GM19238 (cell line): ENCODE measurements around the gene ZCCHC24.

Source experiments
- DNase-seq: peaks from one replicate; pipeline ENCODE4 v3.0.0; 2011; ENCODE audit warnings: low spot score; ENCODE audit not compliant: insufficient read length

The ZCCHC24 gene

DNA sequence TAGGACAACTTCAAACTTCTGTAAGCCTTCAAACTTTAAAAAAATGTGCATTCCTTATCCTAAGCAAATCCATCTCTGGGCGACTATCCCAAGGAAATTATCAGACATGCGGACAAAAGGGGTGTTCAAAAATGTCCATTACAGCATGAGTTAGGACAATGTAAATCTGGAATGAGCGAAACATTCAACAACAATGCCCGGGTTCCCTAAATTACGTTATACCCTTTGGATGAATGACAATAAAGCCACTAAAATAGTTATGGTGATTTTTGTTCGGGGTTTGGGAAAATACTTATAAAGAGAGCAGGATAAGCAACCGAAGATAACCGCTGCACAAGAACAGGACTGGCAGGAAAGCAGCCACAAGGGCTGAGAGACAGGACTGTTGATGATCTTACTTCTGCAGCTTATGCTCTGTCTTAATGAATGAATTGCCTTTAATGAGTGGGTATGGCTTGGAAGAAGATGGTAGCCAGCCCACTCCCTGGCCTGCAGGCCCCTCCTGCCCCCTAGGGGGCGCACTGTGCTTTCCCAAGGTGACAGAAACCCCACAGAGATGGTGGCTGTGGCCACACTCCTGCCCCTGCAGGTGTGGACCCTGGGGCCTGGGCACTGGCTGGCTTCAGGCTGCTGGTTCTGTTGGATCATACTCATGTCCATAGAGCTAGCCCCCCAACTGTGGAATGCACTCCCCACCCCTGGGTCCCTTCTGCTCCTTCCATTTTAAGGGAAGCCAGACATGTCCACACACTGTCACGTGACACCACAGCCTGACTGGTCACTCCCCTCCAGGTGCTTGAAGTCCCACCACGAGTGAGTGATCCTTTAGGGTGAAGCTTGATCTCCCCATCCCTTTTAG is 45.0 kb downstream of the ZCCHC24 start:
- peak; percentile 59 for DNase-seq

DNA sequence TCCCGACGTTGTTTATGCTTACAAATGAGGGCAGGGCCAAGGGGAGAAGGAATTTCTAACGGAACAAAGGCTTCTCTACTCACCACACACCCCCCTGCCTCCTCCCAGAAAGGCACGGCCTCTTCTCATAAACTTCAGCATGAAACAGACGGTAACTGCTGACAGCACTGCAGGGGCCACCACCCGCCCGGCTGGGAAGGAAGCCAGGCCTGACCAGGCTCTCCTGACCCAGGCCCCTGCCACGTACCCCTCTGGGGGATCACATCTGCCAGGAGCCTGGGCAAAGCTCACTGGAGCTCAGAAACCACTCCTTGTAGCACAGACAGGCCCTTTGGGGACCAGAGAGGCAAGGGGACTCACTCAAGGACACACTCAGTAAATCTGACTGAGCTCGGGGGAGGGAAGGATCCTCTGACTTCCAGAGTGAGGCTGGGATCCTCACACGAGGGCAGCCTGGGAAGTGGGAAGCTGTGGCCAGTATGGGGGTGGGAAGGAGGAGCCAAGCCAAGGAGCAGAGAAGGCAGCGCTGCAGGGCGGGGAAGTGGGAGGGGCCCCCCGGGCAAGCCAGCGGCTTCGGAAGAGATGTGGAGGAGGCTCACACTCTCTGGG is 46.1 kb downstream of the ZCCHC24 start:
- no peak for DNase-seq

DNA sequence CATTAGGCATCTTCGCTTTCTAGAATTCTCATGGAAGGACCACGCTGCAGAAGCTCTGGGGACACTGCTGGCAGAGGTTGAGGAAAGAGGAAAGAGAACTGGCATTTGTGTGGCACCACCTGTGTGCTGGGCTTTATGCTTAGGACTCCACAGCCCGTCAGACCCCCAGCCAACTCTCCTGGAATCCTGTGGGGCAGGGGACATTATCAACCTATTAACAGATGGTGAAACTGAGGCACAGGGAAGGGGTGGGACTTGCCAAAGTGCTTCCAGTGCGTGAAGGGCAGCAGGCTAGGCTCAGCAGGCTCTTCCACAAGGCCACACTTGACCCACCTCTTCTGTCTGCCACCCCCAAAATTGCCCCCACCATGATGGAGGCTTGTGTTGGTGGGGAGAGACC is 46.8 kb downstream of the ZCCHC24 start:
- DNase-seq, result no peak

DNA sequence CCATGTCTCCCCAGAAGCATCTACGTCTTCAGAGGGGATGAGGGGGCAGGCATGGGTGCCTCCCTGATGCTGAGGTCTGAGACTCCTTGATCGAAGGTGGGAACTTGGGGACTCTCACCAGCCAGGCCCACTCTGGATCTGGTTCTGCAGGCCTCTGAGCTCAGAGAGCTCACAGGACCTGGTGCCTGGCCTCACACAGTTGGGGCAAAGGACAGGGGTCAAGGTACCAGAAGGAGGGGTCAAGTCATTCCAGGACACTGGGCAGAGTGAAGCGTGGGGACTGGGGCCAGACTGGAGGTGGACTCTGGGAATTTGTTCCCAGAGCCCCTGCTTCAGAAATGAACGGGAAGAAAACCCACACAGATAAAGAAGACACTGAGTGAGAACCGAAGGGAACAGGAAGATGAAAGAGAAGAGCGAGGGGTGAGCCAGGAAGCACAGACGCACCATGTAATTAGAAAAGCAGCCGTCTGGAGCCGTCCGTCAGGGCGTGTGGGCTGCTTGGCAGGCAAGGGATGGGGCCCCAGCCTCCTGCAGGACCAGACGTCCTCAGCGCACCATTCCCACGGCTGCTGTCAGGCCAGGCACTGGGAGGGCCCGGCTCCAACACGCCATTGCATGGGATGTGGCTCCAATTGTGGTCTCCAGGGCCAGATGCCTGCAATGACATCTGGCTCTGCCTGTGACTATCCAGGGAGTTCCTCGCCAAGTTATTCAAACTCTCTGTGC is 47.7 kb downstream of the ZCCHC24 start:
- no peak for DNase-seq

DNA sequence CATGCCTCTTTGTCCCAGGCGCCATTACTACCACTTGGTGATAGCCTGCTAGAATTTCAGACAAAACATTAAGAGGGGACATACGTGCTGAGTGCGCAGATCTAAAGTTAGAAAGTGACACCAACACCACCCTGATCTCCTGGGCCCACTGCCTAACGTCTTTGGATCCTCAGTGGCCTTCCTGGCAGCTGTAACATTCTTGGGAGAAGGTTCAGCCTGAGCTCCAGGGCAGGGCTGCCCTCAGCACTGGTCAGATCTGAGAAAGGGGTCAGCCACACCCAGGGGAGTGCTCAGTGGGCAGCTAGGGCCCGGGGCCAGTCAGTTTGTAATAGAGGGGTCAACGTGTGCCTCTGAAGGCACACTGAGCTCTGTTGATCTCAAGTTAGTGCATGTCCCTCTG is 48.4 kb downstream of the ZCCHC24 start:
- no peak for DNase-seq

DNA sequence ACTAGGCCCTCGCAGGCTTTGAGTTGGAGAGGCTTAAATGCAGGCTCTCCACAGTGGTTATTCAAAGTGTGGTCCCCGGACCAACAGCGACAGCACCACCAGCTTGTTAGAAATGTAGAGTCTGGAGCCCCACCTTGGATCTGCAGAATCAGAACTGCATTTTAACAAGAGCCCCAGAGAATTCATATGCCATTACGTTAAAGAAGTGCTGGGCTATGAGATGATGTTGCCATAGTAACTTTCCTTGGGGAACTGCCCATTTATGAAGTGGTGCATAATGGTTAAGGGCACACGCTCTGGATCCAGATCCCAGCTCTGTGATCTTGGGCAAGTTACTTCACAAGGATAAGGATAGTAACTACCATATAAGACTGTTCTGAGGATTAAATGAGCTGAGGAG is 48.9 kb downstream of the ZCCHC24 start:
- DNase-seq, result no peak

DNA sequence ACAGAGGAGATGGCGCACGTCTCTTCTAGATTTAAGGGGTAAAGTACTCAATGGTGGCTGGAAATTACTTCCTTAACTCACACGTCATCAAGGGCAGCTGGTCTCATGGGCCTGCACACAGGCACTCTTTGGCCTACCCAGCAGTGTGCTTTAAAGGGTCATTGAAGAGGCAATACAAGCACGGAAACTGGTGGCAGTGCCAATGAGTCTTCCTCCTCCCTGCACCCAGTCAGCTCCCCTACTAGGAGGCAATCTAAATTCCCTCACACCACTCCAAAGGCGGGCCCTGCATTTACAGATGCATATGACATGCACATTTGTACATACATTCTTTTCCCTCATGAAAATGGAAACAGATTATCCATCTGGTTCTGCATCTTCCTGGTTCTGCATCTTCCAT is 50.8 kb downstream of the ZCCHC24 start:
- no peak for DNase-seq

DNA sequence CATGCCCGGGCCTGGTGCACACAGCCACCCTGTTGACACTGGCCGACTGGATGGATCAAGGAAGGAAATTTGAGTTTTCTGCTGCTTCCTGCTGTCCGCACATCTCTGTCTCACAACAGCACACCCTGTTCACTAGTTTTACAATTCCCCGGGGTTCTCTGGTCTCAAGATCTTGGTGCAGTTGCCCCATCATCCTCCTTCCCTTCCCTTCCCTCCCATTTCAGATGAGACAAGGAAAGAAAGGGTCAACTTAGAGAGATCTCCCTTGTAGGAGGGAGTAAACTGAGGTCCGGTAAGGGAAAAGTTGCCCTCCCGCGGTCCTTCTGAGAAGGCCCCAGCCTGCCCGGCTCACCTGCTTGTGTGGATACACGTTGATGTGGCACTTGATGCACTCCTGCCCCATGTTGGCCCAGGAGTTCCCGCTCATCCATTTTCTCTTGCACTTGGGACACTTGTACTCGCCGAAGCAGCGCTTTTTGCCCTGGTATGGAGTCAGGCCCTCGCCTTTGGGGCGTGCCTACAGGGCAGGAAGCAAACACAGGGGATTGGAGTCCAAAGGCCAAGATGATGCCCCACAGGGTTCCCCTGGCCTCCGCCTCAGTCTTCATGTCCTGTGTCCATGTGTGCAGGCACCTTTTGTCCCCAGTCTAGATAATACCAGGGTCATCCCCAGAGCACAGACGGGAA is 51.4 kb downstream of the ZCCHC24 start:
- DNase-seq, result no peak

DNA sequence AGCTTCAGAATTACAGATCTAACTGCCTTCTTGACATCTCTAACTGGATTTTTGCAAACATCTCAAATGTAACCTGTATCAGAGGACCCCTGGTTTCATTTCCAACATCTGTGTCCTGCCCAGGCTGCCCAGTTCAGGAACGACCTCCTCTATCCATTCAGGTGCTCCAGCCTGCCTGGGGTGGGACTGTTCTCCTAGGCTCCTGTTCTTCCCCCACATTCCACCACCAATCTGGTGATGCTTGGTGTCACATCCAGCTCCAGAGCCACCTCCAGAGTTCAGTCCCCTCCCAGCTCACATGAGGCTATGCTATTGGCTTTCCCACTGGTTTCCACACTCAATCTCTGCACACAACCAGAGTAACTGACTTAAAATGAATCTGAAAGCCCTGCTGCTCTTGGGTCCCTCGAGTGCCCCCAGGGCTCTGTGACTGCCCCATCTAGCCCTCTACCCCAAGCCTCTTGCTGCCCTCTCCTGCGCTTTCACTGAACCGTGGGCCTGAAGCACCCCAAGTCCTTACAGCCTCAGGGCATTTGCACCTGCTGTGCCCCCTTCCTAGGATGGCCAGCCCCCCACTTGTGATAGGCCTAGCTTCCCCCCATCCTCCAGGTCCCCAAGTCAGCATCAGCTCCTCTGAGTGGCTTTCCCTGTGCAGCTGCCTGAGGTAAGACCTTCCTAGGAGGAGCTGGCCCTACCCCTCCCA is 52.1 kb downstream of the ZCCHC24 start:
- no peak for DNase-seq

DNA sequence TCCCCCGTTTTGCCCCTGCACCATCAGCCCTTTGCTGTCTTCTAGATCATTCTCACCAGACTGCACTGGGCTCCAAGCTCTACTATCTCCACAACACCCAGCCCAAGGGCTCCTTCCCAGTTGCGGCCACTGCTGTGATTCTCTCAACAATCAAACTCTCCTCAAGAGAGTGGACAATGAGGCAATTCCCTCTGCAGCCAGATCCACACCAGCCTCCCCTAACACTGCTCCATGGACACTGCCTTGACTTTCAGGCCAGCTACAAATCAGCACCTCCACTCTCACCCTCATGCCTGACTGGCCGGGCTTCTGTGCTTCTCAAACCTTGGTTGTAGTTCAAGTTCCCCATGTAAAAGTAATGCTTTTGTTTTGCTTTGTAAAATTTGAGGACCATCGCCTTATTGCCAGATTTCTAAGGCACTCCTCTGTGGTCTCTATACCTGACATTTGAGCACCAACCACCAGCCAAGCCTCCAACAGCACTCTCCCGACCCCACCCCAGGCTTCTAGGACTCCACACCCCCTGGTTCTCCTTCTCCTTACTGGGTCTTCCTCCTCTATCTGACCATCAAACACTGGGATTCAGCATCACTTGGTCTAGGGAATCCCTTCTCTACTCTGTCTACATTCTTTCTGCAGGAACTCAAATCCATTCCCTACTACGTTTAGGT is 52.8 kb downstream of the ZCCHC24 start:
- no peak for DNase-seq

DNA sequence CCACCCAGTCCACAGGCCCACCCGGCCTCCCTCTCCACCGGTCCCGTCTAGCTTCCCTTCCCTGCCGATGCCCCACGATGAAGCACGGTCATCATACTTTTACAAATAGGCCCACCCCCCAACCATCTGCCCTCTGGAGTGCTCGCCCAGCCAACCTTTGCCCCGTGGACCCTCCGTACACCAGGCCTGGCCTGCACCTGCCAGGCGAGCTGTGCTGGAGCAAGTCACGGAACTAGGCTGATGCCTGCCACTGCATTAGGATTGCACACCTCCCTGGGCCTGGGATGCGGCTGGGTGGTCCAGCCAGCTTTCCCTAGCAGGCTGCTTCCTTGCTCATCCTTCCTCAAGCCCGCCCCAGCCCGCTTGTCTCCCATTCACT is 53.4 kb downstream of the ZCCHC24 start:
- no peak for DNase-seq

DNA sequence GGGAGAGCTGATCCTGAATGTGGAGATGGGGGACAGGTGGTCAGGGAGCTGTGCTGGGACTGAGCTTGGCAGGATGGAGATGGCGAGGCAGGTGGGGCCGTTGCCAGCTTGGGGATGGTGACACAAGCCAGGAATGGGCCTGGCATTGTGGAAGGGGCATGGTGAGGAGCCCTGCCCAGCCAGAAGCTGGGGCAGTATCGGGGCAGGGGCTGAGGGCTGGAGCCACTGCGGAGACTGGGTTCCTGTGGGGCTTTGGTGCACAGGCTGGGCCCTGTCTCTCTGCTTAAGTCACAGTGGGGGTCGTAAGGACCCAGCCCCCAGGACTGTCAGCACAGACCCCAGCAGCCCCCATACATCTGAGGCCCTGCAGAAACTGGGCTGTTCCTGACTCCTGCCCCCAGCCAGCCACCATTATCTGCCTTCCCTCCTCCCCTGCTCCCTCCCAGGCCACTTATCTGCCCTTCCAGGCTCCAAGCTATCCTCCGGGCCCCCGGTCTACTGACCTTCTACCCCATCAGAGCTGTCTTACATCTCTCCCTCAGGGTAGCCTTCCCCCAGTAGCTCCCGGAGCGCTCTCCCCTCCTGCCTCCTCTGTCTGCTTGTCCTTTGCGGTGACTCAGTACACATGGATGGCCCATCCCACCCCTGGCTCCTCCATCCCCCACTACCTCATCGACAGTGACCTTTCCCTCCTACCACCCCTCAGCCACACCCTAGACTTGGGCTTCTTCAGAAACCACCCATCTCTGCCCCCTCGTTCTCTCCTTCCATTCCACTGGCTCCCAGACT is 54.0 kb downstream of the ZCCHC24 start:
- DNase-seq, result no peak

DNA sequence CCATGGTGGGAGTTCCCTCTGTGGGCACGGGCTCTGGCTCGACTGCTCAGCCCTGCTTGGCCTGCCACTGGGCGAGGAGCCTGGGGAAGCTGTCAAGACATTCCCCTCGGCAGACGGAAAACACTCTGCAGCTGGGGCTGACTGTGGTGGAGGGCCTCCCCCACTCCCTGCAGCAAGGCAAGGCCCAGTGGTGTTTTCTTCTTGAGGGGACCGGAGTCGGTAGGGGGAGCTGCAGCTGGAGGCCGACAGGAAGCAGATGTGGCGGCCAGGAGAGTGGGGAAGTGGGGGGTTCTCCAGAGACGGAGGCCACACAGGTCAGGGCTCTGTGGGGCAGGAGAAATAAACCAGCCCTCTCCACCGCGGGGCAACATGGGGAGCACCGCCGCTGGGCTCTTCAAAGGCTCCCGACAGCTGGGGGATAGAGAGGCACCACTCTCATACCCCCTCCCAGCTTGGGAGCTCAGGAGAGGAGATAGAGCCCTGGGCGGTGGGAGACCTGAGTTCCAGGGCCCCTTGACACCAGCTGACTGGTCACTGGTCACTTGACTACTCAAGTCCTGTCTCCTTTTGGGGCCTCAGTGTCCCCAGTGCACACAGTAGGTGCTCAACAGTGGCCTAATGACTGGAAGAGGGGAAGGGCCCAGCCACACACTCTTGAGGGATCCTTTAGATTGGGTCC is 54.7 kb downstream of the ZCCHC24 start:
- no peak for DNase-seq

DNA sequence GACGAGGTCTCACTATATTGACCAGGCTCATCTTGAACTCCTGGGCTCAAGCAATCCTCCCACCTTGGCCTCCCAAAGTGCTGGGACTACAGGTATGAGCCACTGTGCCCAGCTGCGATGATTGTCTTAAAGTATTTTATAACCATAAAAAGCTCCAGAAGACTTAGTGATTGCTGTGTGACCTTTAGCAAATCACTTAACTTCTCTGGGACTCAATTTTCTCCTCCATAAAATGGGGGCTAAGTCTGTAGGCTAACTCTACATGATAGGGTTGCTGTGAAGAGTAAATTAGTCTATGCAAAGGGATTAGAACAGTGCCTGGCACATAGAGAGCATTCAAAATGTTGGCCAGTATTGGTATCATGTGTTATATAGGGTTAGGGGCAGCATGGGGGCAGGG is 55.4 kb downstream of the ZCCHC24 start:
- no peak for DNase-seq

DNA sequence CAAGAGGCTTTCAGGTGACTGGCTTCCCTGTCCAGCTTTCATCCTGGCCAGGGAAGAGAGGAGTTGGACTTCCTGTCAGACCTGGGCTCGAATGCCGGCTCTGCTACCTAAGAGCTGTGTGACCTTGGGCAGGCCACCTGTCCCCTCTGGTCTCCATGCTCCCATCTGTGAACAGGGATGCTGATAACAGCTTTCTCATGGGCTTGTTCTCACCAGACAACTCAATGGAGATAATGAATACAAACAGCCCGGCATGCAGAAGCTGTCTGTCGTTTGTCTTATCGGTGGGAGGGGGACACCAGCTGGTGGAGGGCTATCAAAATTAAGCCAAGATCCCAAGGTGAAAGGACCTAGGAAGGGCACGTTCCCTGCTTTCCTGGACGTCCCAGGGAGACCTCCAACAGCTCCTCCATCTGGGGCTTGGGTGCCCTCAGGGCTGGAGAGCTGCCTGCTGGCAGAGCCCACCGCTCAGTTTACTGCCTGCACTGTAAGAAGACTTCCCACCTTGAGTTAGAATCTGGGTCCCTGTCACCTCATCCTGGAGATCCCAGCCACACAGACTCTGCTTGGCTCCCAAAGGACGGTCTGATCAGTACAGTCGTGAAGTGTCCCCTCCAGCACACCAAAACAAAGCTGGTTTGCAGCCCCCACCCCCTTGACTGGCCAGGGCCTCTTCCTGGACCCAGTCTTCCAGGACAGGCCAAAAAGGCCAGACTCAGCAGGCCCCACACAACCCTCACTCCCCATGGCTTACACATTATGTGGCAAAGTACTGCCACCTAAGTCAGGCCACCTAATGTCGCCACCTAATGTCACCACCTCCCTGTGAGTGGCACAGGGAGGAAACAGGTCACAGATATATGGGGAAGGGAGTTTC is 57.2 kb downstream of the ZCCHC24 start:
- no peak for DNase-seq

DNA sequence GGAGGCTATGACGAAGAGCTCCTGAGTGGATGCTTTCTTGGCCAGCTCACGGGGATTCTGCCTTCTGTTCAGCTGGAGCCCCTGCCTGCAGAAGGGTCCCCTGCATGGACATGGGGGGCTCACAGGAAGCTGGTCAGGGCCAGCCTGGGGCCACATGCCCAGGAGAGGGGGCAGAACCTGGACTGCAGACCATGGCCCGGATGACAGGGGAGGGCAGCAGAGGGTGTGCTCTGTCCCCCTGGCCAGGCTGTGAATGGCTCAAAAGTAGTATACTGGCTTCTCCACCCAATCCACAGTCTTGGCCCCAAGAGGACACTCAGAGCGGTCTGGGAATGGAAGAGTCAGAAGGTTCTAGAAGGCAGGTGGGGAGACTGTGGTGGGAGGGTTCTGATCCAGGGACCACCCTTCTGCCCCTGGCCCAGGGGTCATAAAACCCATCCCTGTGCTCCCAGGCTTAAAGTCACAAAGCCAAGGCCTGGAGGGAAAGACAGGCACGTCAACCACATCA is 57.9 kb downstream of the ZCCHC24 start:
- DNase-seq, result no peak

DNA sequence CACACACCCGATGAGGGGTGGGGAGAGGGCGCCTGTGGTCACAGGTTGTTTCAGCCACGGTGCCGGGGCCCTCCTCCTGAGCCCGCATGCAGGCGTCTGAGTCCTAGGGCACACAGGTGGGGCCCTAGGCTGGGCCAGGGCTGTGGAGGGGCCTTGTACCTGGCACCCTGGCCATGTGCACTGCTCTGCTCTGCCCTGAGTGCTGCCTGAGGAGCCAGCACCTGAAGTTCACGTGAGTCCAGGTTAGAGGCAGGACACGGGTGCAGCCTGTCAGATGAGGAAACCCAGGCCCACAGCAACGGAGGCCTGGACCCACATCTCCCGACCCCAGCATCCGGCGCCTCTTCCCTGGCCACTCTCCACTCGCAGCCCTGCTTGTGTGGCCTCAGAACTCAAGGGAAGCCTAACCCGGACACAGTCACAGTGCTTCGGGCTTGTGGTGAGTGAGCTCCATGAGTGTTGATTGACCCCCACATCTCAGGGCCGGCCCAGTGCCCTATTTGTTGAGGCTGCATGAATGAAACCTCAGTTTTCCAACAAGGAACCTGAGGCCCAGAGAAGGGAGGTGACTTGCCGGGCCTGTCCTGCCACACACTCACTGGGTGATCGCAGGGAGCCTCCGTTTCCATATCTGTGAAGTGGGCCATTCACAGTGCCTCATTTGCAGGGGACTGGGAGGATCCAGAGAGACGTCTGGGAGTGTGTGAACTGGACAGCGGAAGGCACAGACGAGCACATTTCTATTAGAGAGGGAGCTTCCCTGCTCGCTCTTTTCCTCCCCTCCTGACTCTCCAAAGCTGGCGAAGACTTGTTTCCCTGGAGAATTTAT is 58.6 kb downstream of the ZCCHC24 start:
- DNase-seq, result no peak
